Measurements from ENCODE around the gene PLEKHJ1. TPM values are rescaled to one million over a fixed set of nuclear protein-coding genes. Genes with fewer than 3 reads are reported as not detected.
A peak's percentile ranks its signal among the peaks of the same experiment; 100 is the strongest.

Gene PLEKHJ1
- total and polyA plus RNA-seq, 4 donors = 64.4 to 76.4 (median 67.3) TPM

GRCh38 chr19:2240881-2241760 lies 5.0 kb upstream of the PLEKHJ1 start:
- no peak overlapping the region for H3K9ac ChIP-seq (ENCODE audit: insufficient read depth in 1 of 2, low read length in 2 of 2)
- no peaks in the 10 kb centered on the region for H3K27me3 ChIP-seq (ENCODE audit: control insufficient read depth in 3 of 3, insufficient read depth in 3 of 3, low read length in 2 of 3)
- ATAC-seq (ENCODE audit: insufficient read depth, low FRiP score) = no peak
- H3K4me3 ChIP-seq = no peak overlapping the region
- 56 to 78% methylated on average over 41 of the region's 41 CpGs for WGBS, 2 donors
- peaks cover 17 to 33% (median 26%) of the 10 kb centered on the region in 4 donors for H3K36me3 ChIP-seq (ENCODE audit: control insufficient read depth in 4 of 4, insufficient read depth in 4 of 4, low read length in 4 of 4)
- TF ChIP-seq, protein P1, sequence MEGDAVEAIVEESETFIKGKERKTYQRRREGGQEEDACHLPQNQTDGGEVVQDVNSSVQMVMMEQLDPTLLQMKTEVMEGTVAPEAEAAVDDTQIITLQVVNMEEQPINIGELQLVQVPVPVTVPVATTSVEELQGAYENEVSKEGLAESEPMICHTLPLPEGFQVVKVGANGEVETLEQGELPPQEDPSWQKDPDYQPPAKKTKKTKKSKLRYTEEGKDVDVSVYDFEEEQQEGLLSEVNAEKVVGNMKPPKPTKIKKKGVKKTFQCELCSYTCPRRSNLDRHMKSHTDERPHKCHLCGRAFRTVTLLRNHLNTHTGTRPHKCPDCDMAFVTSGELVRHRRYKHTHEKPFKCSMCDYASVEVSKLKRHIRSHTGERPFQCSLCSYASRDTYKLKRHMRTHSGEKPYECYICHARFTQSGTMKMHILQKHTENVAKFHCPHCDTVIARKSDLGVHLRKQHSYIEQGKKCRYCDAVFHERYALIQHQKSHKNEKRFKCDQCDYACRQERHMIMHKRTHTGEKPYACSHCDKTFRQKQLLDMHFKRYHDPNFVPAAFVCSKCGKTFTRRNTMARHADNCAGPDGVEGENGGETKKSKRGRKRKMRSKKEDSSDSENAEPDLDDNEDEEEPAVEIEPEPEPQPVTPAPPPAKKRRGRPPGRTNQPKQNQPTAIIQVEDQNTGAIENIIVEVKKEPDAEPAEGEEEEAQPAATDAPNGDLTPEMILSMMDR (IDR thresholded peaks at IDR 0.05; ENCODE audit: control extremely low read depth, extremely low read depth) = no peak
- no peak for DNase-seq
- peak overlapping the region in 1 of 2 donors; percentile 78 for H3K27ac ChIP-seq (ENCODE audit: low read depth in 1 of 2, low read length in 1 of 2)
- H3K9me3 ChIP-seq (ENCODE audit: control insufficient read depth in 4 of 4, insufficient read depth in 3 of 4, low read length in 3 of 4) = no peaks in the 10 kb centered on the region
- peaks cover 15 to 43% (median 21%) of the 10 kb centered on the region in 5 donors for H3K4me1 ChIP-seq (ENCODE audit: control insufficient read depth in 5 of 5, insufficient read depth in 5 of 5, low read length in 5 of 5)

DNA sequence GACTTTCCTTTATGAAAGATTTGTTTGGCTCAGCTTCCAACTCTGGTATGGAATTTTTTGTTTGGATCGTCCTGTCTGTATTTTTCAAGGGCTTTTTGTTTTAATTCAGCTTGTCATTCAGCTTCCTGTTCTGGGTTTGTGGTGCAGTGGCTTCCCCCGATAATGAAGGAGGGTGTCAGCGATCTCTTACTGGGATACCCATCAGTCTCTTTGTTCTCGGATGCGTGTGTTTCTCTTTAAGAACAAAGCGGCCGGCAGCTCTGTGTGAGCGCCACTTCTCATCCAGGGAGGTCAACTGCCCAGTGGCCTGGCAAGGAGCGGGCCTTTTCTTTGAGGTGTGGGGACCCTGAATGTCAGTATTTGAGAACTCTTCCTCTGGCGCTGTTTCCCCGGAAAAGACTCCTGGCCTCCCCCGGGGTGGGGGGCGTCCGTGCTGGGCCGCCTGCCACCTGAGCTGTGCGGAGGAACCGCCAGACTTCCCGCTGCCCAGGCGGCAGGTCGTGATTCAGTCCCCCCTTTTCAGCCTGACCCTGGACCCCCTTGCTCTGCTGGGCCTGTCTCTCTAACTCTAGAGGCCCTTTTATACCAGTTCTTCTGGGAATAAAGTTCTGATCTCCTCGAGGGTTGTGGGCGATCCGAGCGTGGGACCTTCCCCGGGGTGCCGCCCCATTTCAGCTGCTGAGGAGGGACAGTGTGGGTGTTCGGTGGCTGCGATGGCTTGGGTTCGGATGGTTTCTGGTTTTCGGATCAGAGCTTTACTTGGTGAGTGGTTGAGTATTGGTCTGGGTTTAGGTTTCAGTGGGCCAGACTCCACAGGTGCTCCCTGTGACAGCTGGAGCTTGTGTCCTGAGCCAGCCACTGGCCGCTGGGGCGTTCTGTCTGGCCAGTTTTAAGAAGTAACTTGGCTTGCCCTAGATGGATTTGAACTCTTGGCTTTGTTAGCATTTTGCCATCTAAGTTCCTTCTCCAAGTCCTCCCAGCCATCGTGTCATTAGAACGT lies 3.9 kb upstream of the PLEKHJ1 start:
- TF ChIP-seq, protein P1 (IDR thresholded peaks at IDR 0.05; ENCODE audit: control extremely low read depth, extremely low read depth) = no peak
- WGBS, 2 donors = 26 to 27% methylated on average over 34 of the region's 34 CpGs
- ATAC-seq (ENCODE audit: insufficient read depth, low FRiP score) = no peak
- no peaks in the 10 kb centered on the region for H3K27me3 ChIP-seq (ENCODE audit: control insufficient read depth in 3 of 3, insufficient read depth in 3 of 3, low read length in 2 of 3)
- DNase-seq = peak in 2 of 3 donors; percentile 42 to 49
- H3K27ac ChIP-seq (ENCODE audit: low read depth in 1 of 2, low read length in 1 of 2) = peak overlapping the region; percentile 22 to 78
- H3K36me3 ChIP-seq (ENCODE audit: control insufficient read depth in 4 of 4, insufficient read depth in 4 of 4, low read length in 4 of 4) = peaks cover 13 to 22% (median 18%) of the 10 kb centered on the region in 4 donors
- H3K4me3 ChIP-seq = peak overlapping the region; percentile 37
- H3K9me3 ChIP-seq (ENCODE audit: control insufficient read depth in 4 of 4, insufficient read depth in 3 of 4, low read length in 3 of 4) = no peaks in the 10 kb centered on the region
- H3K9ac ChIP-seq (ENCODE audit: insufficient read depth in 1 of 2, low read length in 2 of 2) = peak overlapping the region; percentile 21 to 42
- H3K4me1 ChIP-seq (ENCODE audit: control insufficient read depth in 5 of 5, insufficient read depth in 5 of 5, low read length in 5 of 5) = peaks cover 15 to 46% (median 21%) of the 10 kb centered on the region in 5 donors

- peak overlapping the region in 1 of 2 donors; percentile 55 for H3K9ac ChIP-seq (ENCODE audit: insufficient read depth in 1 of 2, low read length in 2 of 2)
- H3K9me3 ChIP-seq (ENCODE audit: control insufficient read depth in 4 of 4, insufficient read depth in 3 of 4, low read length in 3 of 4) = no peaks in the 10 kb centered on the region
- DNase-seq (no peak), ATAC-seq (ENCODE audit: insufficient read depth, low FRiP score) (no peak)
- TF ChIP-seq, protein P1 (IDR thresholded peaks at IDR 0.05; ENCODE audit: control extremely low read depth, extremely low read depth) = no peak
- no peaks in the 10 kb centered on the region for H3K27me3 ChIP-seq (ENCODE audit: control insufficient read depth in 3 of 3, insufficient read depth in 3 of 3, low read length in 2 of 3)
- H3K4me1 ChIP-seq (ENCODE audit: control insufficient read depth in 5 of 5, insufficient read depth in 5 of 5, low read length in 5 of 5) = peaks cover 18 to 49% (median 28%) of the 10 kb centered on the region in 5 donors
- H3K4me3 ChIP-seq = no peak overlapping the region
- WGBS, 2 donors = 41 to 57% methylated on average over 10 of the region's 10 CpGs
- peaks cover 5 to 13% (median 10%) of the 10 kb centered on the region in 4 donors for H3K36me3 ChIP-seq (ENCODE audit: control insufficient read depth in 4 of 4, insufficient read depth in 4 of 4, low read length in 4 of 4)
- no peak overlapping the region for H3K27ac ChIP-seq (ENCODE audit: low read depth in 1 of 2, low read length in 1 of 2)
Measured at GRCh38 chr19:2239173-2239572, 3.0 kb upstream of the PLEKHJ1 start.
